HFFc6 (cell line): ENCODE measurements around the gene GPX4. TPM values are rescaled to one million over a fixed set of nuclear protein-coding genes. Genes with fewer than 3 reads are reported as not detected.

Source experiments
- DNase-seq: peaks from one replicate; pipeline ENCODE4 v3.0.0-alpha.2; 2018
- H3K27ac Mint-ChIP-seq: 2 replicates; pipeline ENCODE4 v1.8.0; 2020; ENCODE audit warnings: mild to moderate bottlenecking, mixed read lengths
- H3K27me3 Mint-ChIP-seq: 2 replicates; pipeline ENCODE4 v1.8.0; 2021; ENCODE audit warnings: mild to moderate bottlenecking, moderate library complexity, mixed read lengths; ENCODE audit not compliant: insufficient read depth
- H3K36me3 Mint-ChIP-seq: 2 replicates; pipeline ENCODE4 v1.8.0; 2021; ENCODE audit warnings: low read depth, mixed read lengths
- H3K4me1 Mint-ChIP-seq: 2 replicates; pipeline ENCODE4 v1.8.0; 2020; ENCODE audit warnings: low read depth, mixed read lengths
- H3K4me3 Mint-ChIP-seq: 2 replicates; pipeline ENCODE4 v1.8.0; 2020; ENCODE audit warnings: mild to moderate bottlenecking, moderate library complexity, mixed read lengths
- H3K9me3 Mint-ChIP-seq: 2 replicates; pipeline ENCODE4 v1.8.0; 2020; ENCODE audit warnings: mild to moderate bottlenecking, mixed read lengths
- CTCF ChIP-seq: fragments of 200-600 bp; sonication (generic); IDR thresholded peaks from 2 replicates; pipeline ENCODE4 v1.5.0; 2021; ENCODE audit warnings: antibody characterized with exemption, mild to moderate bottlenecking
- total RNA-seq, 6 experiments: library from RNA; stranded (reverse); fragmentation: NEBNext Ultra II Directional; extraction: Animal tissue kit (Norgen Biotek cat#: 25700); gene quantifications; 2 replicates in 1 of 6; 3 replicates in 5 of 6; pipeline ENCODE4 v1.2.3, GENCODE V29; 2021

GPX4 gene
- total RNA-seq, 6 experiments from 2014 or later: 193 to 237 (median 223) TPM

DNA sequence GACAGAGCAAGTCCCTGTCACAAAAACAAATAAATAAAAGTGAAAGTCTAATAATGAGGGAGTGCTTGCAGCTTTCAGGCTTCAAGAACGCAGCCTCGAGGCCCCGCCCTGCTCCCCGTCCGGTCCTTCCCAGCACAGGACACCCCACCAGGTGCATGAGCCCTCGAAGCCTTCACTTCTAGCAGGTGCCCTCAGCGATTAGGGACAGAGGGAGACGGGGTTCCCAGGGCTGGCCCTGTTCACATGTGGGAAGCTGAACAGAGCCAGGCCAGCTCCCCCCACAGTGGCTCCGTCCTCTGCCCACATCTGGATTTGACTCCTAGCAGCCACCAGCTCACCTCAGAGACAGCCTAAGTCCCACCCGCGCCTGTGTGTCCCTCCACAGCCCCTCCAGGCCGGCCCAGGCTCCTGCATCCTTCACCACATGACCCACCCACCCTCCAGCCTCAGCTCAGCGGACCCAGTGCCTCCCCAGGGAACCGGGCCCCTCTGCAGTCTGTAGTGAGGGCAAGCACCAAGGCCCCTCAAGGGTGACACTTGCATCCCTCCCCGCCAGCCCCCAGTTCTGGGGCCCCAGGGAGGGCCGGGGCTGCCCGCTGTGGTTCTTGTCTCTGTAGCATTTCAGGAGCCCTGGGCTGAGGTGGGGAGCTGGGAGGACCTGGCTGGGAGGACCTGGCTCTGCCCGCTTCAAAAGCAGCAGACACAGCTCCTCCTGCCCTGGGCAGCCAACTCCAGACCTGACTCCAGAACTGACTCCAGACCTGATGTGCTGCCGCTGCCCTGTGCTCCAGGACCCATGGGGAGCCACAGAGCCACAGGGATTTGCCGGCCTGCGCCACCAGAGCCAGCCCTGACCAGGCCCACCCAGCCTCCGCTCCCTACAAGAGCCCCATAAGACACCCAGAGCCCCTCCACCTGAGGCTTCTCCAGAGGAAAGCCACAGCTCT, 27.2 kb downstream of the GPX4 start:
- H3K4me3 Mint-ChIP-seq: peak overlapping the region; percentile 91
- H3K27ac Mint-ChIP-seq: peak overlapping the region; percentile 92

DNA sequence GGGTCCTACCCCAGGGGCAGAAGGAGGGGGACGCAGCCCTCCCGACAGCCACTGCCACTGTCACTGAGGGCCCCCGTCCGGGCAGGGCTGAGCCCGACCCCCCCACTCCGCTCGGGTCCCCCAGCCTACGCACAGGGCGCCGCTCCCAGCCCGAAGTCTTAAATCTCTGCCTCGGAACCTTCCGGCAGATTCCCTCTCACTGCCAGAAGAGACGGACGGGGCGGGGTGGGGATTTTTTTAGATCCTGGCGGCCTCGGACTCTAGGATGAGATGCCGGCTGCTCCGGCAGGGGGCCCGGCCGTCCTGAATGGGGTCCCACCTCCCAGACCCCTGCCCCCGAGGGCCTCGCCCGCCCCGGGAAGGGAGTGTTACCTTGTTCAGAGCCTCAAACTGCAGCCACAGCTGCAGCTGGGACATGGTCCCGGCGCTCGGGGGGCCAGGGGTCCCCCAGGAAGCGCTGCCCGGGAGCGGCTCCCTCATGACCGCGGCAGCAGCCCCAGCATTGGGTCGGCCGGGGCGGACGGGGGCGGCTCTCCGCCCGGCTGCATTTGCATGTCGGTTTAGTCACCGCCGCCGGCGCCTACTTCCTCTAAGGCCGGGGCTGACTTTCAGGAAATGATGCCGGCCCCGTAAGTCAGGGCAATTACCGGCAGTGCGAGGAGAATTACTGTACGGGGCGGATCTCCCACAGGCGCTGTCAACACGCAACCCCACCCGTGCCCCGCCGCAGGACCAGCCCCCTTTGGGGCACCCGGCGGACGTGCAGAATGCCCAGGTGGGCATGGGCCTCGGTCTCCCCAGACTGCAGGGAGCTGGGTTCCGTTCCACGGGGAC, 28.1 kb downstream of the GPX4 start:
- Mint-ChIP-seq H3K4me3 (peak overlapping the region; percentile 91), H3K27ac (peak overlapping the region; percentile 92), H3K27me3 (peaks cover 2% of the 10 kb centered on the region; the same call in 1 of the 2 replicates), H3K36me3 (no peaks in the 10 kb centered on the region), H3K9me3 (no peaks in the 10 kb centered on the region), H3K4me1 (peaks cover 13% of the 10 kb centered on the region; the same call in 1 of the 2 replicates)
- peak; percentile 89 for DNase-seq
- TF ChIP-seq CTCF: peak; percentile 38; the same call in 1 of the 2 replicates

More for the DNA sequence above, 27.2 kb downstream of the GPX4 start:
- H3K27me3 Mint-ChIP-seq: peaks cover 3% of the 10 kb centered on the region
- H3K4me1 Mint-ChIP-seq: peaks cover 13% of the 10 kb centered on the region; the same call in 1 of the 2 replicates
- no peaks in the 10 kb centered on the region for H3K9me3 Mint-ChIP-seq
- TF ChIP-seq CTCF: no peak
- H3K36me3 Mint-ChIP-seq: no peaks in the 10 kb centered on the region
- DNase-seq: no peak

DNA sequence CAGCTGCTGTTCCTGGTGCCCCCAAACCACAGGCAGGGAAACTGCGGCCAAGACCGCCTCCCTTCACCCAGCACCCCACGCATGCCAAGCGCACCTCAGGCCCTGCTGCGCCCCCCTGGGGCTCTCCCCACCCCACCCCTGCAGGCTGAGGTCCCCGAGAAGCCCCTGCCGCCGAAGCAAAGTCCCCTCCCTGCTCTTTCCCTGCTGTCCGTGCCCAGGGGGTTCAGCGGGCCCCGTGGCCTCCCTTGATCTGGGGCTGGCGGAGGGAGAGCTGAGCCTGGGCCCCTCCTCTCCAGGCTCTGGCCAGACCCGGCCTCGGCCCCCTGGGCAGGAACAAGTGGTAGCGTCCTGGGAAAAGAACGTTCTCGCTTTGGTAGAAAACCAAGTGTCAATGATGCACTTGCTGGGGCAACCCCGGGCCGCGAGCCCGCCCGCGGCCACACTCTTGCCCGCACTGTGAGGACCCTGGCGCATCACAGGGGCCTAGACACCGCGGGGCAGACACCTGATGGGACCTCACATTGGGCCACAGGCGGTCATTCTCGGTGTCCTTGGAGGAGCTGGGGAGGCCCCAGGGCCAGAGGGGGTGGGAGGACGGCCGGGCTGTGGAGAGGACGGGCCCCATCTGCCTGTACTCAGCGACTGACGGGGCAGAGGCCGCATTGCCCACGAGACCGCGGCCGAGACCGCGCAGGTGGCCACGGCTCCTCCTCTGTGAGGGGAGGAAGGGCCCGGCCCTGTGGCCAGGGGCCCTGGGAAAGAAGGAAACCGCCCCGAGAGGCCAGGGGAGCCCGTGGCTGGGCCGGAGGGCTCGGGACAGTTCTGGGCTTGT, 29.0 kb downstream of the GPX4 start:
- Mint-ChIP-seq H3K36me3 (no peaks in the 10 kb centered on the region), H3K27ac (peak overlapping the region; percentile 92), H3K4me1 (peaks cover 13% of the 10 kb centered on the region; the same call in 1 of the 2 replicates), H3K27me3 (peaks cover 2% of the 10 kb centered on the region; the same call in 1 of the 2 replicates), H3K4me3 (peak overlapping the region; percentile 91), H3K9me3 (no peaks in the 10 kb centered on the region)
- no peak for DNase-seq
- no peak for TF ChIP-seq CTCF

- Mint-ChIP-seq H3K4me3 (peak overlapping the region; percentile 39; the same call in 1 of the 2 replicates), H3K4me1 (peaks cover 13% of the 10 kb centered on the region; the same call in 1 of the 2 replicates), H3K9me3 (no peaks in the 10 kb centered on the region), H3K36me3 (no peaks in the 10 kb centered on the region; the same call in 1 of the 2 replicates), H3K27me3 (peaks cover 2% of the 10 kb centered on the region; the same call in 1 of the 2 replicates), H3K27ac (peak overlapping the region; percentile 60; the same call in 1 of the 2 replicates)
- DNase-seq: no peak
- TF ChIP-seq CTCF: no peak
Measured at GRCh38 chr19:1133471-1133929, 29.7 kb downstream of the GPX4 start.
